ENCODE data around the gene GUCY1B1.

DNA sequence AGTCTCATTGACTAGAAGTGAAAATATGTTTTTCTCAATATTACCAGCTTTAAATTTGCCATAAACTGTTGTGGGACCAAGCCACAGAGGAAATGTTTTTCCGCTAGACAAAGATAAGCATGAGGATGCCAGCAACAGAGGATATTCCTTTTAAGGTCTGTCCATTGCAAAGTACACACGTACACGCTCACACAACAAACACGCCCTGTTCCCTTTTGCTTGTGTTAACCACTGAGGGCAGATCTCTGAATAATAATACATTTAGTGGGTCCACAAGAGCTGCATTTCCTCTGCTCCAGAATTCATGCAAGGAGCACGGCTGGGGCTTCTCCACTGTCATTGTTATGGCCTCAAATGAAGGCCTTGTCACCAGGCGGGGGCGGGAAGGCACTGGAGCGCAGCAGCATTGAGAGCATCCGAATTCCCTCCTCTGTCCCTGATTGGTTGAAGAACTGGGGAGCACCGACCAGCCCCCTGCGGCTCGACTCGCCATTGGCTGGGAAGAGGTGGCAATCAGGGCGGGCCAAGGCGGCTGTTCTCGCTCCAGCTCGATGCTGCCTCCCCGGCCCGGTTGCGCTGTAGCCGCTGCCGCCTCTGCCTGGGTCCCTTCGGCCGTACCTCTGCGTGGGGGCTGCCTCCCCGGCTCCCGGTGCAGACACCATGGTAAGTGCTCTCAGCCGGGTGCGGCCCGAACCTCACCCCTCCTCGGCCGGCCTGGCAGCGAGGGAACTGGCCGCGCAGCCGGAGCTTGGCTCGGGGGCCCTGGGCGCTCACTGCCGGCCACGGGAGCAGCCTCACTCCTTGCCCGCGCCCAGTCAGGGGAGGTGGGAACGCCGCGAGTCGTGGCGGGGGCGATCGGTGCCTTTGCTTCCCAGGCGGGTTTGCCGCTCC lies at the start of gene GUCY1B1:
- TF ChIP-seq, protein P1, sequence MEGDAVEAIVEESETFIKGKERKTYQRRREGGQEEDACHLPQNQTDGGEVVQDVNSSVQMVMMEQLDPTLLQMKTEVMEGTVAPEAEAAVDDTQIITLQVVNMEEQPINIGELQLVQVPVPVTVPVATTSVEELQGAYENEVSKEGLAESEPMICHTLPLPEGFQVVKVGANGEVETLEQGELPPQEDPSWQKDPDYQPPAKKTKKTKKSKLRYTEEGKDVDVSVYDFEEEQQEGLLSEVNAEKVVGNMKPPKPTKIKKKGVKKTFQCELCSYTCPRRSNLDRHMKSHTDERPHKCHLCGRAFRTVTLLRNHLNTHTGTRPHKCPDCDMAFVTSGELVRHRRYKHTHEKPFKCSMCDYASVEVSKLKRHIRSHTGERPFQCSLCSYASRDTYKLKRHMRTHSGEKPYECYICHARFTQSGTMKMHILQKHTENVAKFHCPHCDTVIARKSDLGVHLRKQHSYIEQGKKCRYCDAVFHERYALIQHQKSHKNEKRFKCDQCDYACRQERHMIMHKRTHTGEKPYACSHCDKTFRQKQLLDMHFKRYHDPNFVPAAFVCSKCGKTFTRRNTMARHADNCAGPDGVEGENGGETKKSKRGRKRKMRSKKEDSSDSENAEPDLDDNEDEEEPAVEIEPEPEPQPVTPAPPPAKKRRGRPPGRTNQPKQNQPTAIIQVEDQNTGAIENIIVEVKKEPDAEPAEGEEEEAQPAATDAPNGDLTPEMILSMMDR (IDR thresholded peaks at IDR 0.05) = peak; percentile 24 to 63 (median 59)
- peak; percentile 59 to 62 for TF ChIP-seq POLR2A (IDR thresholded peaks at IDR 0.05)

Data from uterus (tissue), 2 donors.